GM19467 (cell line): ENCODE measurements around the gene SPTB.

Source experiments
- ATAC-seq: cut with Tn5 transposase; IDR thresholded peaks from one replicate; pipeline ENCODE4 v1.9.1; 2021; ENCODE audit warnings: mild to moderate bottlenecking, moderate library complexity; ENCODE audit not compliant: unreplicated experiment

SPTB gene

DNA sequence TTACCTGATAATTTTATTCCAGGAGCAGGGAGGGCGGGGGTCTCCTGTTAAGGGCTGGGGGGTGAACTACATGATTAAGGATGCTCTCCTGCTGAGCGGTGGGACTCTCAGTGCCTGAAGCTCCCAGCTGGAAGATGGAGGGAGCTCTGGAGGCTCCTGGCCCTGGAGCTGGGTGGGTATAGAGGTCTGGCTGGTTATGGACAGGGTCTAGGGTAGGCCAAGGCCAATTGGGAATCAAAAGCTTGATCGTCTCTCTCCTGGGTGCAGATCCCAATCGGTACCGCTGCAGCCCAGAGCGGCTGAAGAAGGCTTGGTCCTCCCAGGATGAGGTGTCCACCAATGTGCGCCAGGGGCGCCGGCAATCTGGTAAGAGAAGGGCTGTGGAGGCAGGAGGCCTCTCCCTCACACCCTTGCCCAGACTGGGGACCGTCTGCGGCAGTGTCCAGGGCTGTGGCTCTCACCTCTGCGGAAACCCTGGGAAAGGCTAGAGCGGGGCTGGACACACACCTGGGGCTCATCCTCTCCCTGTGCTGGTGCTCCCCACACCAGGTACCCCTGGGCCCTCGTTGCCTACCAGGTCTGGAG, 147.1 kb downstream of the SPTB start:
- ATAC-seq = no peak

DNA sequence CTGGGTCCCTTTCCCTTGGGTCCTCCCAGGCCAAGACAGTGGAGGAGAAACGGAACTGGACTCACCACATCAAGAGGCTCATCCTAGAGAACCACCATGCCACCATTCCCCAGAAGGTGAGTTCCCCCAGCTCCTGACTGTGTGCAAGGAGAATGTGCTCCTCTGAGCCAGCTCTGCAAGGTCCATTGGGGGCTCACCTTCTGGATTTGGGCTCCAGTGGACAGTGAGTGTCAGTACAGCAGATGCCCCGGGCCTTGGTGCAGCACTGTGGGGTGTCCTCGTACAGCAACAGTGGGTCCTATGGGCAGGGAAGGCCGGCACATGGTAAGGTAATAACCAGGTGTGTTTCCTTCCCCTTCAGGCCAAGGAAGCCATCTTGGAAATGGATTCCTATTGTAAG, 147.6 kb downstream of the SPTB start:
- ATAC-seq = no peak

DNA sequence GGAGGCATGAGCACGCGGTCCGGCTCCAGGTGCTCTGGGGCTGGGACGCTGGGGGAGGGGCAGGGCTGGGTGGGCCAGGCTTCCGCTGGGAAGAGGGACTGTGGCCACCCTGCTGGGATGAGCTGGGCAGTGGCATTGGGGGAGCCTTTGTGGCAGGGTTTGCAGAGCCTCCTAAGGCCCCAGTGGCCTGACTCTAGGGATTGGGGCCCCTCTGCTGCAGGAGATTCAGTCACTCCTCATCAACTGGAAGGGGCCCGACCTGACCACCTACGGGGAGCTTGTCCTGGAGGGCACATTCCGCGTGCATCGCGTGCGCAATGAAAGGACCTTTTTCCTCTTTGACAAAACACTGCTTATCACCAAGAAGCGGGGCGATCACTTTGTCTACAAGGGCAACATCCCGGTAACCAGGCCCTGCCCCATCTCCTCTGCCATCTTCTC, 148.5 kb downstream of the SPTB start:
- no peak for ATAC-seq

DNA sequence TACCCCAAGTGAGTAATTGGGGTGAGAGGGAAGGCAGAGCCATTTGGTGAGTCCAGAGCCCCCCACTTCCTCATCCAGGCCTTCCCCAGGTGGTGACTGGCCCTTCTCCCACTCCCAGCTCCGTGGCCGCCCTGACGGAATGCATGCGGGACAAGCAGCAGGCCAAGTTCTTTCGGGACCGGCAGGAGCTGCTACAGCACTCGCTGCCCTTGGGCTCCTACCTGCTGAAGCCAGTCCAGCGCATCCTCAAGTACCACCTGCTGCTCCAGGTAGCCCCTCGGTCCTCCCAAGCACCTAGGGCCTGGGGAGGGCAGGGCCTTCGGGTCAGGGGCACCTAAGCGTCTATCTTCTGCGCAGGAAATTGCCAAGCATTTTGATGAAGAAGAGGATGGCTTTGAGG, 149.0 kb downstream of the SPTB start:
- ATAC-seq = no peak

DNA sequence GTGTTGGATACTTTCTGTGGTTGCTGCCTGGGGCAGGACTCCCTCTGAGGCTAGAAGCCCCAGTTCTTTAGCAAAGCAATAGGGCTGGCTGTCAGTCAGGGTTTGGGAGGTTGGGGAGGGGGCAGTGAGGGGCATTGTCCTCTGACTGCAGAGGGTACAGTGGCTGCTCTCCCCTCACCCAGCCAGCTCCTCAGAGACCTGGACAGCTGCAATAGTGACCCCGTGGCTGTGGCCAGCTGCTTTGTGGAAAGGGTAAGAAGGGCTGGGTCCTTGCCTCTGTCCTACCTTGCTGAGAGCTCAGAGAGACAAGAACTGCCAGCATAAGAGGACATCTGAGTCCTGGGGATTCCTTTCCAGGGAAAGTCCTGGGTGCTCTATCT, 149.7 kb downstream of the SPTB start:
- no peak for ATAC-seq

DNA sequence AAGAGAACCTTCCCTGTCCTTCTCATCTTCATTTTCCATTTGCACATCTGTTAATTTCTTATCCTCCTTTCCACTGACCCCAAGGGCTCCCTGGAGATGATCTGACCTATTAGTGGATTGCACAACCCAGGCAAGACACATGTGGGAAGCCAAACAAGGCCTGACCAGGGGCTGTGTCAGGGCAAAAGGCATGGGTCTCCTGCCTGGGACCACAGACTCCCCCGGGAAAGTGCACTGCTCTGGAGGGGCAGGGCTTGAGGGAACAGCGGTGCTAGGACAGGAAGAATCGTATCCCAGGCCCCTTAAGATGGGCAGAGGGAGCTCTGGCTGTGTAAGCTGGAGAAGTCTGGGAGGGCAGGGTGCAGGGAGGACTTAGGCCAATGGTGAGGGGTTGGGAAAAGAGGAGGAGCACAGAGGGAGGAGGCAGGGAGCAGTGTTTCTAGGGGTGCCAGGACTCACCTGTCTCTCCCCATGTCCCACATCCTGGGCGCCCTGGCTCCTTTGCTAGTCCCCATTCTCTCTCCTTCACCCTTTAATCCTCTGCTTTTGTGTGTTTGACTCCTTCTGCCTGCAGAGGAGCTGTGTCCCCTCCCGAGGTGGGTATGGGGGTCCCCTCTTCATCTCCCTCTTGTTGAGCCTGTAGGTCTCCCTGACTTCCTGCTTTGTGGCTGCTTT, 150.2 kb downstream of the SPTB start:
- no peak for ATAC-seq

DNA sequence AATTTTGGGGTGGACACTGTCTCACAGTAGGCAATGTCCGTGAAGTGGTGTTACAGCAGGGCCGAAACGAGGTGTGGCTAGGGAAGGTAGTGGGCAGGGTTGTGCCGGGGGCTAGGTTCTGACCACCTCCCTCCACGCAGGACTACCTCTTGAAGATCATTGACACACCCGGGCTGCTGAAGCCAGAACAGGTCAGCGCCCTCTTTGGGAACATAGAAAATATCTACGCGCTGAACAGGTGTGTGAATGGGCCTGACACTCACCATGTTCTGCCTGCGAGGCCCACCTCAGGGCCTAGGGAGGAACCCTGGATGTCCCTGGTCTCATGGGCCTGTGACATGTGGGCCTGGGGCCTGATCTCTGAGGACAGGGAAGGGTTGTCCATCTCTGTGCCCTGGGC, 150.9 kb downstream of the SPTB start:
- no peak for ATAC-seq

DNA sequence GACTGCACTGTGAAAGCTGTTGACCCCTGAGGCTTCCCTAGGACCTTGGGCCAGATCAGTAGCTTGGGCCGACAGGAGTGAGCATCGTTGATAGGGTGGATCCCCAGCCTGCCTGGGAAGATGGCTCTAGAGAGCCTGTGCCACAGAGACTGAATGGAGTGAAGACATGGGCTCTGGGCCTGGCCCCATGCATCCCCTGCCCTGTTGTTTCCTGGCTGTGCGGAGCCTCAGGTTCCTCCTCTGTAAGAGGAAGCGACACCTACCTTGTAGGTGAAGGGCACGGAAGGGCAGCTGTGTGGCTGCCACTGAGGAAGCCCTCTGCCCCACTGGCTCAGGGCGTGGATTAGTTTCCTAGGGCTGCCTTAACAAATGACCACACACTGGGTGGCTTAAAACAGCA, 151.6 kb downstream of the SPTB start:
- ATAC-seq = no peak

DNA sequence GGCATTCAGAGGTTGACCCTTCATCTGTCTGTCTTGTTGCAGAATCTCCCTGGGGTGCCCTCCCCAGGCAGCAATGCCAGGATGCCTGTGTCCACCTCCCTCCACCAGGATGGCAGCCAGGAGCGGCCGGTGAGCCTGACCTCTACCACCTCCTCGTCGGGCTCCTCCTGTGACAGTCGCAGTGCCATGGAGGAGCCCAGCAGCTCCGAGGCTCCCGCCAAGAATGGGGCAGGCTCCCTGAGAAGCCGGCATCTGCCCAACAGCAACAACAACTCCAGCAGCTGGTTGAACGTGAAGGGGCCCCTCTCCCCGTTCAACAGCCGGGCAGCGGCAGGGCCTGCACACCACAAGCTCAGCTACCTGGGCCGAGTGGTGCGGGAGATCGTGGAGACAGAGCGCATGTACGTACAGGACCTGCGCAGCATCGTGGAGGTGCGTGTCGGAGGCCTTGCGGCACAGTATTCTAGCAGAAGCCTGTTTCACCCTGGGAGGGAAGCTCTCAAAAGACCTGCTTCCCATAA, 152.1 kb downstream of the SPTB start:
- ATAC-seq = no peak

DNA sequence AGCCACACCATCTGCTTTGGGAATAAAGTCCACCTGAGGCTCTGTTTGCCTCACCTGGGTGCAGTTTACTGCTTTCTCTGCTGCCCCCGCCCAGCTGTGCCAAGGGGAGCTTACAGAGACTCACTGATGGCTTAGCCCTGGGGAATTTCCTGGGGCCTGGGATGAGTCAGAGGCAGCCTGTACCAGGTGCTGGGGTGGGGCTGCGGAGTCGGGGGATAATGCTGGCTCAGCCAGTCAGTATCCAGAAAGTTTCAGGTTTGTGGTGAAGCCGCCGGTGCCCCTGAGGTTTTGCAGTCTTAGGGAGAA, 153.2 kb downstream of the SPTB start:
- ATAC-seq = no peak

DNA sequence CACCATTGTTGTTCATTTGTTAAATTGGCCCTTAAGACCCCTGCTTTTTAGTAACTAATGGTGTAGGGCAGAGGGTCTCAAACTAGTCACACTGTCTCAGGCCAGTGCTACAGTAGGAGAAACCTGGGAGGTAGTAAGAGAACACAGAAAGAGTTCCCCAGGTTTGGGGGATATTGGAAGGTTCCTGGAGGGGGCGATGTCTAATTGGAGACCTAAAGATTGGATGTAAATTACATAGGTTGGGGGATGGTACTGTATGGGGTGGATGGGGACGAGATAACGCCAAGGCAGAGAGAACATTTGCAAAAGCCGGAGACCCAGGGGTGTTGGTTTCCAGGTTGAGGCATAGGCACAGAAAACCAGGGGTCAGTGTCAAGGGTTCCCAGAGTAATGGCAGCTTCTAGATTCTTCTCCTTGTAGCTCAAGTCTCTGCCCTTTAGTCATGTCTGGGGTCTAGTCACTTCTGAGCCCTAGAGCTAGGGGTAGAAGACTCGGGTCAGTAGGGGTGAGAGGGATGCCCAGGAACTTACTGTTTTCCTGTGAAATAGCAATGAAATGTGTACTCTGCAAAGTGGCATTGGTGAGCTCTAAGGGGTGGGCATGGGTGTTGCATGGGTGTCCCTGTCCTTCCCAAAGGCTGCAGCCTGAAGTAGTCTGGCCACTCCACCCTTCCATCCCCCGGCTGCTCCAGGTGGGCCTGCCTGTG, 153.7 kb downstream of the SPTB start:
- ATAC-seq = no peak

DNA sequence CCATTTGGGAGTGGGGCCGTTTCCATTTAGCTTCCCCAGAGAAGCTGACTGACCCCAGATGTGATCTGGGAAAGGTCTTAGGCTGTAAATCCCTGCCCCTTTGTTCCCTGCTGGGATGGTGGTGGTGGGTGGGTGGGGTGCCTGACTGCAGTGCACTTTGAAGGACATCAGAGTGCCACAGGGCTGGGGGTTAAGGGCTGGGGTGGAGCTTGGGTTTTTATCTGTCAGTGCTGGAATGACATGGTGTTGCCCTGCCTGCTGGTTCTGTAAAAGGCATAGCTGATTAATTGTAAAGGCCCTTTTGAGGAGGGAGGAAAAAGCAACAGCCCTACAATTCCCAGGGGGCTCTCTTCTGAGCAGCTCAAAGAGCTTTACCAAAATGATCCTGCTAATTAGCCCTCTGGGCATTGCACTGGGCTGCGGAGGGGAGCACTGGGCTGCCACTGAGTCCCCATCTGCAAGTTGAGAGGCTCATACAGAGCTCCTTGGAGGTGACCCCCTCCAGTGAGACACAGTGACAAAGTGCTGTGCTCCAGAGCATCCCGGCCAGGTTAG, 154.4 kb downstream of the SPTB start:
- no peak for ATAC-seq

DNA sequence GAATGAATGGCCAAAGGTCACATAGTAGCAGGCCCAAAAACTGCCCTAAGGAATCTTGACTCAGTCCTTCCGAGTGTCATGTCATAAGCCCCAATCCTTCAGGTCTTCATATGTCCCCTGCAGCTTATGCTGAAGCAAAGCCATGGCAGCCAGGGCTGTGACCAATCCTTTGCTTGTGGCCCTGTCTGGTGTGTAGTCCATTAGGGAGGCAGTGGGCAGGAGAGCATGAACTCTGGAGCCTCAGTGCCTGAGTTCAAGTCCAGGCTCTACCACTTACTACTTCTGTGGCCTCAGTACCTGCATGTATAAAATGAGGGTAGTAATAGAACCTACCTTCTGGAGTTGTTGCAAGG, 155.2 kb downstream of the SPTB start:
- no peak for ATAC-seq

DNA sequence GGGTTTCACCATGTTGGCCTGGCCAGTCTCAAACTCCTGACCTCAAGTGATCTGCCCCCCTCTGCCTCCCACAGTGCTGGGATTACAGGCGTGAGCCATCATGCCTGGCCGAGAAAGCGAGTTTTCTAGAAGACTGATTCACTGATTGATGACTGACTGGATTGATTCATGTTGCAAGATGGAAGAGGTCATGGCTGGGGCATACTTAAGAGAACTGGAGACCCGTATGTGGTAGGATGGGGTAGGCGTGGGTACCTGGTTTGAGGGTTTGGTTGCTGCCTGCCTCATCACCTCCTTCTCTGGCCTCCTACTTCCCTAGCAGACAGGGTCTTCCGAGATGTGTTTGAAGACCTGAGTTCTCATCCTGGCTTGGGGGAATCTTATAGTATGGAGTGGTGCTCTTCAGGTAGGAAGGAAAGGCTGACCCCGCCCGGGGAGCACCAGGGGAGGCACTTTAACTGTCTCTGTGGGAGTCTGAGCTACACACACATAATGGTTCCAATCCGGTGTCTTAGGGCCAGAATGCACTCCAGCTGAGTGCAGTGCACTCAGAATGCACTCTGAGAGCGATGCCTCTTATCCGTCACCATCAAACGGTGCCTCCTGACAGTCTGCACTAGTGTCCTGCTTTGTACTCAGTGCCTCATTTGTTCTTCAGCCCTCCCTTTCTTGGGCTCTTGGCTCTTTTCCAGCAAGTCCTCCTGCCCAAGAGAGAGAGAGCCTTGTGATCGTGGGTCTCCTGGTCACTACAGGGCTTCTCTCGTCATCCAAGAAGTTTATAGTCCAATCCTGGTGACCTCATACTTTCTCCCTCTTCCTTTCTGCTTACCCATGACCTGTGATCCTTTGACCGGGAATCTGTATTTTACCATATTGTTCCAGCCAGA, 155.8 kb downstream of the SPTB start:
- ATAC-seq = no peak

DNA sequence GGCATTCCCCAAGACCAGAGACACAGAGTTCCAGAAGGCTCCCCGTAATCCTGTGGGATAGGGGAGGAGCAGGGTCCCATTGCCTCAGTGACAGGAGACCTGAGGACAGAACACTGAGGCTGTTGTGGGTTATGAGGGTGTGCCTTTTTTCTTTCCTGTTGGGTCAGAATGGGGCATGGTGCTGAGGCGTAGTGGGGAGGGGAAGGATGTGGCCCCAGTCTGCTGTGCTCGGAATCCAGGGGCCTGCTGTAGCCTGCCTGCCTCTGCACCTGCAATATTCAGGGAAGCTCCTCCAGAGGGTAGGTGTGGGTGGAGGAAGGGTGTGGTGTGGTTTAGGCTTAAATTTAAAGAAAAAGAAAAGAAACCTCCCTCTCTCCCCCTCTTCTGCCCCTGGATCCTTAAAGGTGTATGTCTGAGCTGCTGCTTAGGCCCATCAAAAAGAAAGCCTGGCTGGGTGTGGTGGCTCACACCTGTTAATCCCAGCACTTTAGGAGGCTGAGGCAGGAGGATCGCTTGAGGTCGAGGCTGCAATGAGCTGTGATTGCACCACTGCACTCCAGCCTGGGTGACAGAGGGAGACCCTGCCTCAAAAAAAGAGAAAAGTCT, 156.8 kb downstream of the SPTB start:
- no peak for ATAC-seq

DNA sequence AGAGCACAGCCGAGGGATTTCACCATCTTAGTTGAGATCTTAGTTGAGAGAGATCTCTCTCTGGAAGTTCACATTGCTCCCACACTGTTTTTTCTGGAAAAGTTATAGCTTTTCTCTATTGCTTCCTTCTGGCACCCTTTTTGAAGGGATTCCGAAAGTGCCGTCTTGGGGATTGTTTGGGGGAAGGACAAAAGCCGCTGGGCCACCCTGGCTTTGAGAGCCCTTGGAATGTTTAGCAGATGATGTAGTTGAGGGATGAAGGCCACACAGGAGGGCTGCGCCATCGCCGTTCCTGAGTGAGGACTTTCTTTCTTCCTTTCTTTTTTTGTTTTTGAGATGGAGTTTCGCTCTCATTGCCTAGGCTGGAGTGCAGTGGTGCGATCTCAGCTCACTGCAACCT, 157.8 kb downstream of the SPTB start:
- ATAC-seq = no peak

DNA sequence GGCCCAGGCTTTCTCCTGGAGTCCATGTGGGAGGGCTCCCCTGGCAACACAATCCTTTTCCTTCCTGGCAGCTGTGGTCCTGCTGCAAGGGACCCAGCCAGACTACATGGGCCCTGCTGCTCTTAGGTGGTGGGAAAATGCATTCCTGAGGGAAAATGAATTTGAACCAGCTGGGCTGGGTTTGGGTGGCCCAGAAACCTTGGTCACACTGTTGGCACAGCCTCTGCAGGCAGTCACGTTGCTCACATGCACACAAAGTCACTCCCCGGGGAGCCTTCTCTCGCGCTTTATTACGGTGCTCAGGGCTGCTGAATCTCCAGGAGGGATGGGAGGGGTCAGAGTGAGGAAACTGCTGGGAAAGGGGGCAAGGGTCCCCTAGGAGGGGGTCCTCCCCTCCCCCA, 158.3 kb downstream of the SPTB start:
- ATAC-seq = no peak

DNA sequence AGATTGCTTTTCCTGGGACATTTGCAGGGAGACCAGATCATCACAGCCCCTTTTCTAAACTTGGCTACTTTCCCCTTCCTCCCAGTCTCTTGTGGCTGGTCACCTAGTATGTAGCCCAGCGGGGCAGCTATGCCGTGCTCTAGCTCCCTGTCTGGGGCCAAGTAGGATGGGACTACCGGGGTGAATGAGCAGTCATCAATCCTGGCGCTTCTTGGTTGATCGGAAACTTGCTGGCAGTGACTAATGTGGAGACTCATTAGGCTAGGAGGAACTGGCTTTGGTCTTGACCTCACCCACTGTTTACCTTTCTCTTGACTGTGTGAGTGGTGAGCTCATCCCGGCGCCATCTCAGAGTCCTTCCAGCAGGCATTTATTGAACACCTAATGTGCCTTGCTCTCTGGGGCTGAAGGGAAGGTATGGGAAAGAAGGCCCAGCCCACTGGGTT, 159.6 kb downstream of the SPTB start:
- no peak for ATAC-seq

DNA sequence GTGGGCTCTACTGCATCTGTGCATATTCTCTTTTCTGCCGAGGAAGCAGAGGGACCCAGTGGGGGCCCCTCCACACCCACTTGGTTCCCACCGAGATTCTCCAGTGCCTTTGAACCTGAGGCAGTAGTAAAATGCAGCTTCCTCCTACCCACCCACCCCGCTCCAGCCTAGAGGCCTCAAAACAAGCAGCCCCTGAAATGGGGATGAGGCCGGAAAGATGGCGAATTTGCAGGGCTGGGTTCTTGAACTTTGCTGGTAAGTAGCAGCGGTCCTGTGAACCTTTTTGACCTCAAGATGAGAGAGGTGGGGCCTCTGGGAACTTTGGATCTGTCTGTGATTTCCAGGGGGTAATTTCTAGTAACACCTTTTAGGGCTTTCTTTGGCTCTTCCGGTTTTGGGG, 160.1 kb downstream of the SPTB start:
- no peak for ATAC-seq

DNA sequence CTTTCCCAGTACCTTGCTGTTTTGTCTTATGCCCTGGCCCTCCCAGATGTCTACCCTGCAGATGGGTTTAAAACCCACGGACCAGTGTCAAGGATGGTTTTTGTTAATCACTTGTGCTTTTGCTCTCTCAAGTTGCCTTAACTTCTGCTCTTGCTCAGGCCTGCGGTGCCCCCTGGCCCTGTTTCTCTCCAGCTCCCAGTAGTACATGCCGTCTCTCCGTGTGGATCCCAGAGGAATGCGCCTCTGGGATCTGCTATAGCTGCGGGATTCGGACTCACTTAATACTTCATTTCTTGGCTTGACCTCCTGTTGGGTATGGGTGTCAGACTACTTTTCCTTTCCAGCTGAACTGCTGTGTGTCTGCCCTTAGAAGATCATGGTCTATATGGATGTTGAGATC, 160.9 kb downstream of the SPTB start:
- no peak for ATAC-seq

DNA sequence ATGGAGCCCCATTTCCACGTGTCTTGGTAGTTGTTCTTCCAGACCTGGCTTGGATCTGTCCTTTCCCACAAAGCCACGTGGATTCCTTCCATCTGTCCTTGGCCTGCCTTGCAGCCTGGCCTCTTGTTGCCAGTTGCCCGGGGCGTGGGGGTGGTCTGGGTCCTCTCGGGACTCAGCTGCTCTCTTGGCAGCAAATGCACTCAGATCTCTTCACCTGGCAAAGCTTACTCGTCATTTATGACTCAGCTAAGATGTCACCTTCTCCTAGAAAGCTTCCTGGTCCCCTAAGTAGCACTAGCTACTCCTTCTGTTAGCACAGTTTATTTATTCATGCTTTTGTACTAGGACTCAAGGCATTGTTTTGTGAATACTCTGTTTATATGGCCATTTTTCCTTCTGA, 161.8 kb downstream of the SPTB start:
- ATAC-seq = no peak
